ENCODE measurements around the gene RAB24. TPM values are rescaled to one million over a fixed set of nuclear protein-coding genes. Genes with fewer than 3 reads are reported as not detected.
"Not testable (repeated sequence)": the region's sequence is repeated elsewhere in the genome, so short reads cannot be mapped to it uniquely, and the experiment has no call there.

RAB24 gene
- total and polyA plus RNA-seq, 2 experiments from 2014 or later = 27.1 to 27.7 TPM

DNA sequence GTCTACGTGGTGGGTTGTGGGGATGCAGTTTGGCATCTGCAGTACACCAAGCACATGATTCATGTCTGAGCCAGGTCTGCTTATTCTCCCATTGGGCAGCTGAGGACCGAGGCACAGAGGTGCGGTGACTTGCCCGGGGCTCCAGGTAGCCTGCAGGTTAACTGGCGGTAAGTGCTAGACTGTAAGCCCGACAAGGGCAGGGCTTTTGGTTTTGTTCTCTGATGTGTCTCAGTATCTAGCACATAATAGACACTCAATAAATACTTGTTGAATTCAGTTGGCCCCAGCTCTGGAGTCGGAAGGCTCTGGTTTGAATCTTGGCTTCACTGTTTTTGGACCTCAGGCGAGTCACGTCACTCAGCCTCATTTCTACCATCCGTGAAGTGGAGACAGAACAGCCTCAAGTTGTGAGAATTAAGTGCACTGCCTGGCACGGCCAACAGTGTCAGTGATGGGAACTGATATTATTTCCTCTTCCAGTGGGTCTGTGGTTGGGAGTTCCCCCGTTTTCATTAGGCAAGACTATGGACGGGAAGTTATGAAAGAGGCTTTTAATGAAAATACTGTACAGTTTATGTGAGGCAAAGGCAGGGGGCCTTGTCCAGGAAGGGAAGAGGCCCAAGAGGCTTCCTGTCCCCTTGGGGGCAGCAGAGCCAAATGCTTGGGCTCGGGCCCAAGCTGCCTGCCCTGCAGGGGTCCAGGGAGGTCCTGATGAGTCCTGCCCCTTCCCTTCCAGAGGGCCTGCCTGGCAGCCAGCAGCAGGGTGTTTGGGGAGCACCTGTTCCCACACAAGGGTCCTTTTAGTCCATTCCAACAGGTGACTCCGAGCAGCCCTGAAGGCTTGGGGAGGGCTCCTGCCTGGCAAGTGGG lies 3.4 kb upstream of the RAB24 start:
- Histone ChIP-seq H3K9me2 (ENCODE audit: insufficient read depth) (no peaks in the 10 kb centered on the region), H2AFZ (no peak overlapping the region), H3K27me3 (ENCODE audit: insufficient read depth) (no peaks in the 10 kb centered on the region), H3K36me3 (ENCODE audit: insufficient read depth) (peaks cover 17% of the 10 kb centered on the region), H3F3A (replicated peaks; ENCODE audit: low read depth) (peaks cover 23% of the 10 kb centered on the region; the same call in 1 of the 2 replicates), H3K4me2 (no peak overlapping the region), H3K4me1 (ENCODE audit: insufficient read depth) (peaks cover 14% of the 10 kb centered on the region), H3K27ac (ENCODE audit: low read depth) (no peak overlapping the region), H4K20me1 (replicated peaks; ENCODE audit: insufficient read depth) (peaks cover 22% of the 10 kb centered on the region), H3K4me3 (no peak overlapping the region), H3K79me2 (replicated peaks; ENCODE audit: insufficient read depth) (peaks cover 21% of the 10 kb centered on the region)
- peaks cover 40% of the 10 kb centered on the region for H3K4me1 Mint-ChIP-seq
- DNase-seq (ENCODE audit: low spot score) (peak; percentile 67), ATAC-seq (no peak)
- no peak overlapping the region for H3K27ac Mint-ChIP-seq
- H3K4me3 Mint-ChIP-seq = no peak overlapping the region
- TF ChIP-seq, protein P1, sequence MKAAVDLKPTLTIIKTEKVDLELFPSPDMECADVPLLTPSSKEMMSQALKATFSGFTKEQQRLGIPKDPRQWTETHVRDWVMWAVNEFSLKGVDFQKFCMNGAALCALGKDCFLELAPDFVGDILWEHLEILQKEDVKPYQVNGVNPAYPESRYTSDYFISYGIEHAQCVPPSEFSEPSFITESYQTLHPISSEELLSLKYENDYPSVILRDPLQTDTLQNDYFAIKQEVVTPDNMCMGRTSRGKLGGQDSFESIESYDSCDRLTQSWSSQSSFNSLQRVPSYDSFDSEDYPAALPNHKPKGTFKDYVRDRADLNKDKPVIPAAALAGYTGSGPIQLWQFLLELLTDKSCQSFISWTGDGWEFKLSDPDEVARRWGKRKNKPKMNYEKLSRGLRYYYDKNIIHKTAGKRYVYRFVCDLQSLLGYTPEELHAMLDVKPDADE (IDR thresholded peaks at IDR 0.05) = no peak
- peak; percentile 30 to 53 for TF ChIP-seq CTCF (conservative IDR thresholded peaks at IDR 0.05; ENCODE audit: low read depth in 2 of 2)
- H3K27me3 Mint-ChIP-seq (ENCODE audit: insufficient read depth, low read depth, poor library complexity) = peaks cover 22% of the 10 kb centered on the region
- peaks cover 37% of the 10 kb centered on the region for H3K36me3 Mint-ChIP-seq (ENCODE audit: low read depth)
- H3K9me3 Mint-ChIP-seq = no peaks in the 10 kb centered on the region; the same call in 2 of the 3 replicates

GRCh38 chr5:177306103-177306640 lies 2.7 kb upstream of the RAB24 start:
- Mint-ChIP-seq H3K36me3 (ENCODE audit: low read depth) (peaks cover 38% of the 10 kb centered on the region), H3K27me3 (ENCODE audit: insufficient read depth, low read depth, poor library complexity) (peaks cover 22% of the 10 kb centered on the region), H3K4me1 (peaks cover 40% of the 10 kb centered on the region), H3K4me3 (peak overlapping the region; percentile 38; the same call in 2 of the 3 replicates)
- not testable (repeated sequence) for H3K27me3 ChIP-seq (ENCODE audit: insufficient read depth); H2AFZ ChIP-seq; H3K27ac Mint-ChIP-seq; ATAC-seq; H3K4me3 ChIP-seq; H3K27ac ChIP-seq (ENCODE audit: low read depth); H3K4me2 ChIP-seq; DNase-seq (ENCODE audit: low spot score); H3K9me3 Mint-ChIP-seq; H3K9me2 ChIP-seq (ENCODE audit: insufficient read depth)
- Histone ChIP-seq H3F3A (replicated peaks; ENCODE audit: low read depth) (peaks cover 31% of the 10 kb centered on the region), H3K4me1 (ENCODE audit: insufficient read depth) (peaks cover 14% of the 10 kb centered on the region), H3K79me2 (replicated peaks; ENCODE audit: insufficient read depth) (peaks cover 21% of the 10 kb centered on the region), H3K36me3 (ENCODE audit: insufficient read depth) (peaks cover 17% of the 10 kb centered on the region), H4K20me1 (replicated peaks; ENCODE audit: insufficient read depth) (peaks cover 27% of the 10 kb centered on the region)

DNA sequence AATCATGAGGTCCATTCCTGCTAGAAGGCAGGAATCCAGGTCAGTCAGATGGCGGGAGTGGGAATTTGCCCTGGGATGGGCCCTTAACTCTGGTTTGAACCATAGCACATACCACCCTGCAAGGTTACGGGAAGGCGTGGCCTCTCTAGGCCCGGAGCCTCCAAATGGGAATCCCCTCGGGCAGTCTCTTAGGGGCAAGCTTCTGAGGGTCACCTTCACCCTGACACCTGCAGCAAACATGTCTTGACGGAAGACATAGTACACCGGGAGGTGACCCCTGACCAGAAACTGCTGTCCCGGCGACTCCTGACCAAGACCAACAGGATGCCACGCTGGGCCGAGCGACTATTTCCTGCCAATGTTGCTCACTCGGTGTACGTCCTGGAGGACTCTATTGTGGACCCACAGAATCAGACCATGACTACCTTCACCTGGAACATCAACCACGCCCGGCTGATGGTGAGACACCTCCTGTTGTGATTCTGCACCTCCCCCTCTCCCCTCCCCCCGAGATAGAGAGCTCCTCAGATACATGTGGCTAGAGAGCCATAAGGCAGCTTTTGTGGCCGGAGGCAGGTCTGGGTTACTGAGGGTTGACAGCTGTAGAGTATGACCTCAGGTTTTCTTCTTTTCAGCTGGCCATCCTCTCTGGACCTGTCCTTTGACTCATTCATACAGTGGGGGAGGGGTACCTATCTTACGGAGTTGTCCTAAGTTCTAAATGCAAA lies 1.0 kb upstream of the RAB24 start:
- DNase-seq (ENCODE audit: low spot score) (no peak), ATAC-seq (no peak)
- peaks cover 23% of the 10 kb centered on the region for H4K20me1 ChIP-seq (replicated peaks; ENCODE audit: insufficient read depth)
- no peaks in the 10 kb centered on the region; the same call in 2 of the 3 replicates for H3K9me3 Mint-ChIP-seq
- H3K27ac ChIP-seq (ENCODE audit: low read depth) = 0 out of 2 replicates have a peak overlapping the region, but pooled peaks have one; percentile 80
- peaks cover 21% of the 10 kb centered on the region for H3K79me2 ChIP-seq (replicated peaks; ENCODE audit: insufficient read depth)
- peak overlapping the region; percentile 99 for H3K4me2 ChIP-seq
- peaks cover 36% of the 10 kb centered on the region for H3F3A ChIP-seq (replicated peaks; ENCODE audit: low read depth)
- peaks cover 9% of the 10 kb centered on the region for H3K4me1 ChIP-seq (ENCODE audit: insufficient read depth)
- no peaks in the 10 kb centered on the region for H3K27me3 ChIP-seq (ENCODE audit: insufficient read depth)
- H3K4me3 ChIP-seq = peak overlapping the region; percentile 99
- H3K4me3 Mint-ChIP-seq = peak overlapping the region; percentile 99
- no peaks in the 10 kb centered on the region for H3K9me2 ChIP-seq (ENCODE audit: insufficient read depth)
- peaks cover 17% of the 10 kb centered on the region for H3K36me3 ChIP-seq (ENCODE audit: insufficient read depth)
- H2AFZ ChIP-seq = no peak overlapping the region
- H3K27me3 Mint-ChIP-seq (ENCODE audit: insufficient read depth, low read depth, poor library complexity) = peaks cover 25% of the 10 kb centered on the region
- peaks cover 45% of the 10 kb centered on the region for H3K4me1 Mint-ChIP-seq
- H3K27ac Mint-ChIP-seq = peak overlapping the region; percentile 97
- H3K36me3 Mint-ChIP-seq (ENCODE audit: low read depth) = peaks cover 47% of the 10 kb centered on the region
- TF ChIP-seq JUNB (IDR thresholded peaks at IDR 0.05; ENCODE audit: unreplicated experiment) (no peak), POLR2AphosphoS5 (IDR thresholded peaks at IDR 0.05; ENCODE audit: low read depth) (no peak), STAT1 (IDR thresholded peaks at IDR 0.05; ENCODE audit: unreplicated experiment) (no peak), CTCF (conservative IDR thresholded peaks at IDR 0.05; ENCODE audit: low read depth in 2 of 2) (no peak), CREB1 (CRISPR knock-in tag; IDR thresholded peaks at IDR 0.05; ENCODE audit: low read depth) (no peak), EZH2 (IDR thresholded peaks at IDR 0.05; ENCODE audit: low read depth, unreplicated experiment) (no peak), ZNF114 (CRISPR knock-in tag; IDR thresholded peaks at IDR 0.05) (no peak)

Data from GM23338 (cell line).